Spleen (tissue), 7 donors: ENCODE data around the gene CYP24A1.

Experiments used
- POLR2A ChIP-seq, 3 donors: fragments of 450-650 bp; IDR thresholded peaks; one replicate each; pipeline ENCODE4 v1.5.1; 2017; ENCODE audit warnings: antibody characterized with exemption in 3 of 3, mild to moderate bottlenecking in 1 of 3
- POLR2AphosphoS5 ChIP-seq, 3 donors: sonication (generic); formaldehyde crosslinking; IDR thresholded peaks; one replicate each; pipeline ENCODE4 v1.5.1; 2017; ENCODE audit warnings: antibody characterized with exemption in 3 of 3
- TF ChIP-seq, protein P1 (sequence below), 11 experiments: fragments of 200-600 bp in 7 of 11; fragments of 450-650 bp in 4 of 11; sonication (generic) in 4 of 11; IDR thresholded peaks in 8 of 11; conservative IDR thresholded peaks in 3 of 11; 1 replicate in 7 of 11; 2 replicates in 4 of 11; pipeline versions ENCODE4 v1.4.0 to v1.8.0; 2016 to 2021; ENCODE audit warnings: antibody characterized with exemption in 11 of 11, inconsistent platforms in 4 of 11, mild to moderate bottlenecking in 1 of 11
- donor health status: DM: no; HTN: no; CAD: no; lungs with moderate emphysema.
- donor health status: DM: no; HTN: no; CAD: no.
- donor health status: DM: no; HTN: no; CAD: no.

DNA sequence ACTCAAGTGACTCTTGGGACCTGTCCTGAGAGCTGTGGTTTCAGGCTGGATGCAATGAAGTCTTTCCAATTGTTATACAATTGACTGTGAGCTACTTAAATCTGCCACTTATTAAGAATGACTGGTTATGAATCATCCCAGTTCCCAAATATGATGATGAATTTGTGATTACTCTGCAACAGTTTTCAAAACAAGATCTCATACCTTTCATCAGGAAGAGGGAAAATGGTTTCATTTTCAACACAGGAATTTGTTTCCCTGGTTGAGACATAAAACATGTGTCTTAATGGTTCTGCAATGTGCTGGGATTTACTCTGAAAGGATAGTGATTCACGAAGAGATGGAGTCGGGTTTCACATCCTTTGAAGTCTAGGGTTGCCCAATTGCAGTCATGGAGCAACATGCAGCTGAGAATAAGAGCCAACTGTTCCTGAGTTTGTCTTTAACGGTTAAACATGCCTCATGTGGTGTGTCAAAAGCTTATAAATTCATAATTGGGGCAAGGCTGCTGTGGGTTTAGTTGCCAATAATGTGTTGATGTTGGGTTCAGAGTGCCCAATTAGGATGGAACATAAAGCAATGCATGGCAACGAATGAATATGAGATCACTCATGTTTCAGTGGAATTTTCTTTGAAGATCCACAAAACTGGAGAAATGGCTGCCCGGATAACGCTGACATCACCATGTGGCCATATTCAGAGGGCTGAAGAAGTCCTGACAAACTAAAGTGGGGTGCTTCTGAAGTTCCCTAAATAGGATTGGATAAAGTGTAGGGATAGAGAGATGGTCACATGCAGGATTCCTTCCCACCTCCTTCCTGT, 41.0 kb downstream of the CYP24A1 start:
- TF ChIP-seq, protein P1, sequence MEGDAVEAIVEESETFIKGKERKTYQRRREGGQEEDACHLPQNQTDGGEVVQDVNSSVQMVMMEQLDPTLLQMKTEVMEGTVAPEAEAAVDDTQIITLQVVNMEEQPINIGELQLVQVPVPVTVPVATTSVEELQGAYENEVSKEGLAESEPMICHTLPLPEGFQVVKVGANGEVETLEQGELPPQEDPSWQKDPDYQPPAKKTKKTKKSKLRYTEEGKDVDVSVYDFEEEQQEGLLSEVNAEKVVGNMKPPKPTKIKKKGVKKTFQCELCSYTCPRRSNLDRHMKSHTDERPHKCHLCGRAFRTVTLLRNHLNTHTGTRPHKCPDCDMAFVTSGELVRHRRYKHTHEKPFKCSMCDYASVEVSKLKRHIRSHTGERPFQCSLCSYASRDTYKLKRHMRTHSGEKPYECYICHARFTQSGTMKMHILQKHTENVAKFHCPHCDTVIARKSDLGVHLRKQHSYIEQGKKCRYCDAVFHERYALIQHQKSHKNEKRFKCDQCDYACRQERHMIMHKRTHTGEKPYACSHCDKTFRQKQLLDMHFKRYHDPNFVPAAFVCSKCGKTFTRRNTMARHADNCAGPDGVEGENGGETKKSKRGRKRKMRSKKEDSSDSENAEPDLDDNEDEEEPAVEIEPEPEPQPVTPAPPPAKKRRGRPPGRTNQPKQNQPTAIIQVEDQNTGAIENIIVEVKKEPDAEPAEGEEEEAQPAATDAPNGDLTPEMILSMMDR (IDR thresholded peaks at IDR 0.05 in 8 of 11, conservative IDR thresholded peaks at IDR 0.05 in 3 of 11) = no peak
- TF ChIP-seq POLR2A (IDR thresholded peaks at IDR 0.05) (no peak), POLR2AphosphoS5 (IDR thresholded peaks at IDR 0.05) (no peak)
